AG04450 (cell line): ENCODE results near the gene CCNT1. TPM values are rescaled to one million over a fixed set of nuclear protein-coding genes. Genes with fewer than 3 reads are reported as not detected.

ENCODE experiments used
- CTCF ChIA-PET: fragments of 300-600, 350-600 bp; formaldehyde crosslinking; extraction: SDS; loops from one replicate; lab custom pipeline; 2022; ENCODE audit warnings: antibody characterized with exemption, inconsistent platforms; lab: Charles Lee
- POLR2A ChIA-PET: fragments of 350-600 bp; formaldehyde crosslinking; extraction: SDS; loops from one replicate; lab custom pipeline; 2021; ENCODE audit warnings: antibody characterized with exemption, inconsistent platforms; lab: Yijun Ruan, JAX
- DNase-seq: peaks from one replicate; pipeline ENCODE4 v3.0.0-alpha.2; 2011; ENCODE audit warnings: low read depth, low spot score
- H3K27ac ChIP-seq: one replicate; pipeline ENCODE4 v1.5.1; 2012; ENCODE audit warnings: low read depth, low read length, control low read depth
- H3K27me3 ChIP-seq: one replicate; pipeline ENCODE4 v1.6.0; 2012; ENCODE audit warnings: low read length; ENCODE audit not compliant: control insufficient read depth, insufficient read depth
- H3K4me3 ChIP-seq: 2 replicates; pipeline ENCODE4 v1.5.1; 2011; ENCODE audit warnings: mild to moderate bottlenecking, low read depth, low read length, control low read depth
- H3K9me3 ChIP-seq: 2 replicates; pipeline ENCODE4 v1.5.1; 2012; ENCODE audit warnings: low read length; ENCODE audit not compliant: control insufficient read depth, insufficient read depth
- CTCF ChIP-seq: IDR thresholded peaks from 2 replicates; pipeline ENCODE4 v1.5.1; 2011; ENCODE audit warnings: low read depth, low read length, control low read depth, inconsistent platforms
- polyA plus RNA-seq: library from polyadenylated mRNA; depleted of rRNA; stranded (reverse); fragments of >200 nt; gene quantifications from 2 replicates; pipeline ENCODE4 v1.2.3, GENCODE V29; 2011

CCNT1 gene
- polyA plus RNA-seq, 1 experiment: 30.8 TPM

GRCh38 chr12:48681710-48682532 is 34.6 kb downstream of the CCNT1 start, which contains the start of gene KANSL2:
Gene KANSL2, minus strand, starts transcription at chr12:48682238. Its CDS starts 606 bp downstream, at chr12:48681632.
- H3K4me3 ChIP-seq: peak within 1 kb of the TSS; percentile 94
- no peaks in the 10 kb centered on the region for H3K27me3 ChIP-seq
- ChIA-PET POLR2A (interaction anchor here (0.5 to 1.8 kb wide), 5 partner anchors 9 to 1569 kb away, joined by 3 to 9 read pairs (median 7); partner anchors contain the start of gene ADCY6), CTCF (interaction anchor here (0.5 to 1.2 kb wide), 3 partner anchors 72 to 133 kb away, joined by 3 to 4 read pairs (median 3); no protein-coding TSS in a partner anchor)
- TF ChIP-seq CTCF: no peak
- peak within 1 kb of the TSS; percentile 87 for H3K27ac ChIP-seq
- no peaks in the 10 kb centered on the region; the same call in 1 of the 2 replicates for H3K9me3 ChIP-seq
- peak; percentile 94 for DNase-seq

GRCh38 chr12:48681399-48681709 is 35.2 kb downstream of the CCNT1 start:
- DNase-seq: no peak
- Histone ChIP-seq H3K27ac (no peak overlapping the region), H3K9me3 (no peaks in the 10 kb centered on the region; the same call in 1 of the 2 replicates), H3K4me3 (peak overlapping the region; percentile 94), H3K27me3 (no peaks in the 10 kb centered on the region)
- ChIA-PET POLR2A (interaction anchor here (0.7 to 1.8 kb wide), 2 partner anchors 10 kb away, joined by 3 to 8 read pairs; no protein-coding TSS in a partner anchor), CTCF (interaction anchor here (1.0 kb wide), 1 partner anchor 133 kb away, joined by 4 read pairs; no protein-coding TSS in a partner anchor)
- TF ChIP-seq CTCF: no peak

- TF ChIP-seq CTCF: no peak
- no peaks in the 10 kb centered on the region for H3K27me3 ChIP-seq
- POLR2A ChIA-PET: no interaction called here
- H3K27ac ChIP-seq: no peak overlapping the region
- H3K4me3 ChIP-seq: peak overlapping the region; percentile 94
- no peak for DNase-seq
- CTCF ChIA-PET: no interaction called here
- no peaks in the 10 kb centered on the region; the same call in 1 of the 2 replicates for H3K9me3 ChIP-seq
These were observed 35.6 kb downstream of the CCNT1 start for GRCh38 chr12:48680861-48681260.

- no peak for TF ChIP-seq CTCF
- ChIA-PET POLR2A (no interaction called here), CTCF (no interaction called here)
- H3K27me3 ChIP-seq: no peaks in the 10 kb centered on the region
- no peak for DNase-seq
- H3K4me3 ChIP-seq: peak overlapping the region; percentile 8; the same call in 1 of the 2 replicates
- no peak overlapping the region for H3K27ac ChIP-seq
- H3K9me3 ChIP-seq: no peaks in the 10 kb centered on the region; the same call in 1 of the 2 replicates
These were observed 37.8 kb downstream of the CCNT1 start for GRCh38 chr12:48678551-48679185.
